Measurements from ENCODE around the gene RAC3. TPM values are rescaled to one million over a fixed set of nuclear protein-coding genes. Genes with fewer than 3 reads are reported as not detected.

RAC3 gene
- total RNA-seq, 1 donor from 2014 or later: 8.7 TPM

- ATAC-seq (no peak), DNase-seq (ENCODE audit: low spot score) (no peak)
Measured at GRCh38 chr17:82011617-82012187, 19.8 kb upstream of the RAC3 start.

- ATAC-seq: no peak
- no peak for DNase-seq (ENCODE audit: low spot score)
Measured at GRCh38 chr17:82012261-82012639, 19.2 kb upstream of the RAC3 start.

GRCh38 chr17:82012640-82013295 lies 18.7 kb upstream of the RAC3 start:
- DNase-seq (ENCODE audit: low spot score) (no peak), ATAC-seq (no peak)

GRCh38 chr17:82013341-82013740 lies 18.1 kb upstream of the RAC3 start:
- ATAC-seq (no peak), DNase-seq (ENCODE audit: low spot score) (no peak)

GRCh38 chr17:82013772-82014321 lies 17.6 kb upstream of the RAC3 start:
- DNase-seq (ENCODE audit: low spot score): no peak
- ATAC-seq: no peak

- ATAC-seq (no peak), DNase-seq (ENCODE audit: low spot score) (no peak)
Measured at GRCh38 chr17:82014432-82014831, 17.0 kb upstream of the RAC3 start.

- DNase-seq (ENCODE audit: low spot score): no peak
- ATAC-seq: no peak
Measured at GRCh38 chr17:82014971-82015310, 16.5 kb upstream of the RAC3 start.

- DNase-seq (ENCODE audit: low spot score) (no peak), ATAC-seq (no peak)
Measured at GRCh38 chr17:82015311-82015971, 16.0 kb upstream of the RAC3 start.

- DNase-seq (ENCODE audit: low spot score) (no peak), ATAC-seq (no peak)
Measured at GRCh38 chr17:82016061-82016874, 15.2 kb upstream of the RAC3 start.

GRCh38 chr17:82016875-82017459 lies 14.5 kb upstream of the RAC3 start:
- ATAC-seq: no peak
- no peak for DNase-seq (ENCODE audit: low spot score)

GRCh38 chr17:82017612-82018151 lies 13.8 kb upstream of the RAC3 start:
- DNase-seq (ENCODE audit: low spot score): no peak
- no peak for ATAC-seq

- DNase-seq (ENCODE audit: low spot score): no peak
Measured at GRCh38 chr17:82018152-82018988, 13.1 kb upstream of the RAC3 start.

GRCh38 chr17:82018989-82019689 lies 12.3 kb upstream of the RAC3 start:
- DNase-seq (ENCODE audit: low spot score): no peak
- no peak for ATAC-seq

More at GRCh38 chr17:82018152-82018988, 13.1 kb upstream of the RAC3 start:
- no peak for ATAC-seq

GRCh38 chr17:82019690-82020571 lies 11.5 kb upstream of the RAC3 start:
- ATAC-seq (peak; percentile 27), DNase-seq (ENCODE audit: low spot score) (peak; percentile 76)

- DNase-seq (ENCODE audit: low spot score) (no peak), ATAC-seq (no peak)
Measured at GRCh38 chr17:82020572-82021106, 10.8 kb upstream of the RAC3 start.

GRCh38 chr17:82021107-82021899 lies 10.2 kb upstream of the RAC3 start:
- DNase-seq (ENCODE audit: low spot score) (peak; percentile 83), ATAC-seq (peak; percentile 40)

- ATAC-seq (no peak), DNase-seq (ENCODE audit: low spot score) (no peak)
Measured at GRCh38 chr17:82021900-82022309, 9.6 kb upstream of the RAC3 start.
